Thoracic aorta (tissue), 2 donors: Measurements from ENCODE around the gene CCDC77. TPM values are rescaled to one million over a fixed set of nuclear protein-coding genes. Genes with fewer than 3 reads are reported as not detected.

Experiments used
- ATAC-seq: fragments of 150-250 bp; one replicate; pipeline ENCODE4 v1.8.0; 2017; ENCODE audit warnings: low read depth; ENCODE audit not compliant: insufficient number of reproducible peaks, low FRiP score
- DNase-seq: peaks from one replicate; pipeline ENCODE4 v3.0.0-alpha.2; 2020; ENCODE audit warnings: low spot score
- H3K27ac ChIP-seq, 2 donors: fragments of 200-600 bp; sonication (generic); 1 replicate in 1 of 2; 2 replicates in 1 of 2; pipeline ENCODE4 v1.5.1; 2016; ENCODE audit warnings: mild to moderate bottlenecking in 2 of 2, moderate library complexity in 2 of 2
- H3K27me3 ChIP-seq: fragments of 200-600 bp; sonication (generic); replicated peaks from 2 replicates; pipeline ENCODE4 v1.6.0; 2016; ENCODE audit warnings: mild to moderate bottlenecking; ENCODE audit not compliant: insufficient read depth
- H3K36me3 ChIP-seq: fragments of 200-600 bp; sonication (generic); one replicate; pipeline ENCODE4 v1.5.1; 2016
- H3K4me1 ChIP-seq, 2 donors: fragments of 200-600 bp; sonication (generic); 1 replicate in 1 of 2; 2 replicates in 1 of 2; pipeline versions ENCODE4 v1.5.1 to v1.6.0; 2016; ENCODE audit warnings: low read depth in 2 of 2, mild to moderate bottlenecking in 1 of 2; ENCODE audit not compliant: control insufficient read depth in 1 of 2
- H3K4me3 ChIP-seq: fragments of 200-600 bp; sonication (generic); 2 replicates; pipeline ENCODE4 v1.5.1; 2016; ENCODE audit warnings: mild to moderate bottlenecking
- H3K9me3 ChIP-seq: fragments of 200-600 bp; sonication (generic); 2 replicates; pipeline ENCODE4 v1.5.1; 2016
- CTCF ChIP-seq: fragments of 200-600 bp; sonication (generic); IDR thresholded peaks from one replicate; pipeline ENCODE4 v1.5.1; 2019; ENCODE audit warnings: antibody characterized with exemption
- total RNA-seq, 2 donors: library from RNA; depleted of rRNA; stranded (reverse); fragments of >200 nt; gene quantifications; one replicate each; pipeline versions ENCODE4 v1.1.0 to v1.2.3, GENCODE V29; 2016

CCDC77 gene
- total RNA-seq, 2 donors from 2014 or later: 5.6 to 7.2 TPM

- Histone ChIP-seq H3K9me3 (no peaks in the 10 kb centered on the region), H3K4me3 (peak overlapping the region; percentile 74), H3K27me3 (no peaks in the 10 kb centered on the region), H3K27ac (peak overlapping the region; percentile 72 to 86), H3K36me3 (no peaks in the 10 kb centered on the region), H3K4me1 (peaks cover 15 to 60% of the 10 kb centered on the region in 2 donors)
- no peak for TF ChIP-seq CTCF
- no peak for DNase-seq
- ATAC-seq: no peak
Observed at GRCh38 chr12:461425-461824, 60.0 kb downstream of the CCDC77 start.

GRCh38 chr12:462936-463705 lies 61.7 kb downstream of the CCDC77 start:
- no peak overlapping the region for H3K4me3 ChIP-seq
- DNase-seq (no peak), ATAC-seq (no peak)
- no peaks in the 10 kb centered on the region for H3K9me3 ChIP-seq
- no peaks in the 10 kb centered on the region for H3K27me3 ChIP-seq
- peaks cover 22 to 75% of the 10 kb centered on the region in 2 donors for H3K4me1 ChIP-seq
- peak overlapping the region; percentile 22 to 86 for H3K27ac ChIP-seq
- no peaks in the 10 kb centered on the region for H3K36me3 ChIP-seq
- TF ChIP-seq CTCF: no peak

- DNase-seq (no peak), ATAC-seq (no peak)
- peak overlapping the region; percentile 83 to 86 for H3K27ac ChIP-seq
- H3K36me3 ChIP-seq: no peaks in the 10 kb centered on the region
- peak overlapping the region; percentile 35 for H3K4me3 ChIP-seq
- H3K27me3 ChIP-seq: no peaks in the 10 kb centered on the region
- H3K9me3 ChIP-seq: no peaks in the 10 kb centered on the region
- TF ChIP-seq CTCF: no peak
- peaks cover 20 to 84% of the 10 kb centered on the region in 2 donors for H3K4me1 ChIP-seq
Observed at GRCh38 chr12:464484-465267, 63.2 kb downstream of the CCDC77 start.

- H3K4me1 ChIP-seq: peaks cover 20 to 90% of the 10 kb centered on the region in 2 donors
- no peaks in the 10 kb centered on the region for H3K36me3 ChIP-seq
- ATAC-seq (no peak), DNase-seq (no peak)
- H3K27me3 ChIP-seq: no peaks in the 10 kb centered on the region
- H3K9me3 ChIP-seq: no peaks in the 10 kb centered on the region
- peak; percentile 13 for TF ChIP-seq CTCF
- peak overlapping the region; percentile 38 for H3K4me3 ChIP-seq
- peak overlapping the region; percentile 83 to 86 for H3K27ac ChIP-seq
Observed at GRCh38 chr12:466039-466438, 64.6 kb downstream of the CCDC77 start.

- Histone ChIP-seq H3K27me3 (no peaks in the 10 kb centered on the region), H3K27ac (peak overlapping the region; percentile 56 to 86), H3K36me3 (no peaks in the 10 kb centered on the region), H3K4me1 (peaks cover 20 to 84% of the 10 kb centered on the region in 2 donors), H3K9me3 (no peaks in the 10 kb centered on the region), H3K4me3 (no peak overlapping the region)
- no peak for ATAC-seq
- DNase-seq: no peak
- TF ChIP-seq CTCF: no peak
Observed at GRCh38 chr12:466762-467161, 65.3 kb downstream of the CCDC77 start.
